Measurements from ENCODE around the gene THADA.
"Not testable (repeated sequence)": the region's sequence is repeated elsewhere in the genome, so short reads cannot be mapped to it uniquely, and the experiment has no call there.

The THADA gene

DNA sequence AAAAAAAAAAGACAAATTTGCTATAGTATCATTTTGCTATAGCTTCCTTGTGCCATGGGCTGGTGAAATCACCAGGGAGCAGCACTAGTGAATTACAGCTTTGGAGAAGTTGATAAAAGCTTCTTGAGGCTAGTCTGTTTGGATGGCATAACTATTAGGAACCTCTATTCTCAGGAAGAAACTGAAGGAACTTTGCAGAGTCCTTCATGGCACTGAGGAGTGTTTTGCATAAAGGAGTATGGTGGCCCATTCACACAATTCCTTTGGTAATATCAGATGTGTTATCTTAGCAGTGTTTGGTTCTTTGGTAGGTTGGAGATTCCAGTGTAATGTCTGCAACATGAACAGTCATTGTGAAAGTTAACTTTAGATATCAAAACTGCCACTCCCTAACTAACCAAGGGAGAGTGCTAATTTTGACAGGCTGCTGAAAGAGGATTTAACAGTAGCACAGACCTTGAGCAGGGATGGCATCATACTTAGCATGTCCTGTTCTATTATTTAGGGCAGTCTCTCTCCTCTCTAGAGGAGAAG lies 292.8 kb downstream of the THADA start:
- DNase-seq (ENCODE audit: low spot score), result peak; percentile 49

DNA sequence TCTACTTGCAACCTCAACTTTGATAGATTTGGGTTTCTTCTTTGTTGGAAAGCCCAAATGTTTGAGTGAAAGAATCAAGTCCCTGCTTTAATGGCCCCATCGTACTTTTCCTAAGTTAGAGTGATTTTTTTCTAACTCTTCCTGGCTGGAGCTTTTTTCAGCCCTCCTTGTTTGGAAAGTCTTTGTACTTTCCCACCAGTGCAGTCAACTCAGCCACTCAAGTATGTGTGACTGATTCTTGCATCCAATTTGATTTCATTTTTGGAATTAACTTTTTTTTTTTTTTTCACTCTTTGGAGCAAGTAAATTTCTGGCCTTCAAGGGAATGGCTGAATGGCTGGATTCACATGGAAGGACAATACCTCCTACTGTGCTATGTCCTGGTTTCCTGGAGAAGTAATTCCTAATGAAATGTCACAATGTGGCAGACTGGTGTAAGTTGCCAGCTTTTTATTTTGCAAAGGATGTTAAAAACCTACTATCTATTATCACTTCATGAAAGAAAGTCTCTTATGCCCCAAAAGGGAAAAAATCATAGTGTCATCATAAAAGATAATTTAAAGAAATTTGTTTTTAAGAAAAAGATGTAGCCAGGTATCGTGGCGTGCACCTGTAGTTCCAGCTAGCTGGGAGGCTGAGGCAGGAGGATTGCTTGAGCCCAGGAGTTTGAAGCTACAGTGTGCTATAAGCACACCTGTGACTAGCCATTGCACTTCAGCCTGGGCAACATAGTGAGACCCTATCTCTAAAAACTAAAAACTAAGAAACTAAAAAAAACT lies 293.5 kb downstream of the THADA start:
- no peak for DNase-seq (ENCODE audit: low spot score)

DNA sequence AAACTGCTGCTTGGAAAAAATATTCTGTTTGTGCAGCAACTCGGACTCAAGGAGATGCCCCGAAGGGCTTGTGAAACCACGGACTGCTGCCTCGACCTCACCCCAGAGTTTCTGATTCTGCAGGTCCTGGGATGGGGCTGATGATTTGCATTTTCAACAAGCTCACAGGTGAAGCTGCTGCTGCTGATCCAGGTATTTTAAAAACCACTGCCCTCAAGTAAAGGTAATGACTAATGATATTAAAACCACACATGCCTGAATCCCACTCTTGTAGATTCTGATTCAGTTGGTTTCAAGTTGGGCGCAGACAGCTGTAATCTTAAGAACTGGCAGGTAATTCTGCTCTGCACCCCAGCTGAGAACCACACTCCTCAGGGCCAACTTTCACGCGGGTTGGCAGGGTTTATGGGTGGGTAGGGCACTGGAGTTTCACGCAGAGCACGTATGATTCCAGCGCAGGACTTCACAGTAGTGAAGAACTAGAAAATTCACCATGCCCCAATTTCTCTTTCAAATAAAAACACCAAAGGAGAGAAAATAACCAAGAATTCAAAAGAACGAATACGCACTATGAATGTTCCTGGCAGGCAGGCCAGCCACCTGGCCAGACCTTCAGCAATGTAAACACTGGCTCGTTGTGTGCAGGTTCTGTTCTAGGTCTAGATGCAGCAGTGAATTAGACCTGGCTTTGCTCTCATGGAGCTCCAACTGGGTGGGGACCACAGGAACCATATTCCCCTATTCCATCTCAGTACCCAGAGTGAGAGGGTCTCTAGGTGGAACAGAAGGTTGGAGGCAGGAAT lies 294.9 kb downstream of the THADA start:
- no peak for DNase-seq (ENCODE audit: low spot score)

DNA sequence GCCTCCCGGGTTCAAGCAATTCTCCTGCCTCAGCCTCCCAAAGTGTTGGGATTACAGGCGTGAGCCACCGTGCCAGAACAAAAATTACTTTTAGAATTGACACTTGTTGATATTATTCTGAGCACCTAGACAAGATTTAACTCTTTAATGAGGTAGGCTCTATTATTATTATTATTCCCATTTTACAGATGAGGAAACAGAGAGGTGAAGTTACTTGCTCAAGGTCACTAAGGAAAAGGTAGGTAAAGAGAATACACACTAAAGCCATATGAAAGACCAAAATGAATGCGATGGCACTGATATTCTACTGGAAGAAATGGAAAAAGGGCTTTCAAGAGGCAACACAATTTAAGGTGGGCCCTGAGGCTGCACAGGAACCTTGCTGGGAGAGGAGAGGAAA lies 295.6 kb downstream of the THADA start:
- DNase-seq (ENCODE audit: low spot score), result no peak

DNA sequence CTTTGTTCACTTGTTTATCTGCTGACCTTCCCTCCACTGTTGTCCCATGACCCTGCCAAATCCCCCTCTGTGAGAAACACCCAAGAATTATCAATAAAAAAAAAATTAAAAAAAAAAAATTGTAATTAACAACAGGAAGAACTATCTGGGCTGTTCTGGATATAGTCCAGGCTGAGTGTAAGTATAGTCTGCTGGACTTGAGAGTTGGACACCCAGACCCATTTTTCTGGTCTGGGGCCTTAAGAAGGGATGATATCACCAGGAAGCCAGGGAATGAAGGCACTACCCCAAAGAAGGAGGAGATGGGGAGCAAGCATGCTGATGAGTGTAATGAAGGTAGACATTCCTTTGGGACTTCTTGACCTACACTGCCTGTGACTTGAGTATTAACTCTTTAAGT lies 297.3 kb downstream of the THADA start:
- DNase-seq (ENCODE audit: low spot score), result no peak

DNA sequence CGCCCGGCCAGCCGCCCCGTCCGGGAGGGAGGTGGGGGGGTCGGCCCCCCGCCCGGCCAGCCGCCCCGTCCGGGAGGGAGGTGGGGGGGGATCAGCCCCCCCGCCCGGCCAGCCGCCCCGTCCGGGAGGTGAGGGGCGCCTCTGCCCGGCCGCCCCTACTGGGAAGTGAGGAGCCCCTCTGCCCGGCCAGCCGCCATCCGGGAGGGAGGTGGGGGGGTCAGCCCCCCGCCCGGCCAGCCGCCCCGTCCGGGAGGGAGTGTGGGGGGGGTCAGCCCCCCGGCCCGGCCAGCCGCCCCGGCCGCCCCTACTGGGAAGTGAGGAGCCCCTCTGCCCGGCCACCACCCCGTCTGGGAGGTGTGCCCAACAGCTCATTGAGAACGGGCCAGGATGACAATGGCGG lies 298.1 kb downstream of the THADA start:
- DNase-seq (ENCODE audit: low spot score), result not testable (repeated sequence)

DNA sequence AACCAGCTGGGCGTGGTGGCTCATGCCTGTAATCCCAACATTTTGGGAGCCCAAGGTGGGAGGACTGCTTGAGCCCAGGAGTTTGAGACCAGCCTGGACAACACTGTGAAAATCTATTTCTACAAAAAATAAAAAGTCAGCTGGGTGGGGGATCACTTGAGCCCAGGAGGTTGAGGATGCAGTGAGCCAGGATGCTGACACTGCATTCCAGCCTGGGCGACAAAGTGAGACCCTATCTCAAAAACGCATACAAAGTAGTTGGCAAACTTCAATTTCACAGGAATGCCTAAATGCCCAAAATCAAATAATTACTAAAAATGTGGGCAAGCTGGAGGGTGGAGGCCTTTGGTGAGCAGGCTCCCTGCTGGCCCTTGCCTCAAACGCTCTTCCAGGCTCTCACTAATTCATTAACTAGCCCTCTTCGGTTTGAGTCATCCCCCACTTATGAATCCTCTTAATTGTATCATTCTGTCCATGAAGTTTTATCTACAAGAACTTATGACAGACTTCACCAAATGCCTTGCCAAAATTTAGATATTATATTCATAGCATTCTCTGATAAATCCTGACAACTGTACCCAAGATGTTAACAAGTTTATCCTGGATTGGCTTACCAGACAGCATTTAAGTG lies 300.8 kb downstream of the THADA start:
- DNase-seq (ENCODE audit: low spot score), result no peak

DNA sequence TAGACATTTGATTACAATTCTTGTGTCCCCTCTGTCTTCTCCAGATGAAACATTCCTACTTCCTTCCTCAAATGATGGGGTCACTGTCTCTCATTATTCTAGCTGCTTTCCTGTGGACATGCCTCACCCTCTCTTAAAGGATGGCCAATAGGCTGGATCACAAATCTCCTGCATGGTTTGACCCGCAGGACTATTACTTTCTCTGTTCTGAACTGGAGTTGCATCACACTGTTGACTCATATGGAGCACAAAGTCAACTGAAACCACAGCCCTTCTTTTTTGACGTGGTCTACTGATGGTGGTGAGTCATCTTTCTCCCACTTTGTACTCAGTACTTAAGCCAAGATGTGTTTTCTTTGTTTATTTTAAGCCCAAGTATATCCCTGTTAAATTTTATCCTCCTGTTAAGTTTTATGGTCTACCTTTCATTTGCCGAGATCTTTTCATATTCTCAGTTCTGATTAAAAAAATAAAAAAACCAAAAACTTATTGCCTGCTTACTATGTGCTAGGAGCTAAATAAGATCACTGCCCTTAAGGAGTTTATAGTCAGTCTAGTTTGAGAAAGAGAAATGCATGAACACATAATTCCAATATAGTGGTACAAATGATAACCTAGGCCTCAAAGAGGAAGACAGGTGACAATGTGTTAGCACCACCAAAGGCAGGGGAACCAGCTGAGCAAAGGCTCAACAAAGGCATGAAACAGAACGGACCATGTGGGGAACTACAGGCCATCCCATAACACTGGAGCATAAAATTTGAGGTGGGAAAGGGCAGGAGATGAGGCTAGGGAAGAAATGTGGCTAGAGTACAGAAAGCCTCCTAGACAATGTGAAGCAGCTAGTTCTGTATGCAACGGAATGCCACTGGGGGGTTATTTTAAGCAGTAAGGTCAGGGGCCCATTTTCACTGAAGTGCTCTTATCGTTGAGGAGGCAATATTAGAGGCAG lies 301.8 kb downstream of the THADA start:
- peak; percentile 92 for DNase-seq (ENCODE audit: low spot score)

DNA sequence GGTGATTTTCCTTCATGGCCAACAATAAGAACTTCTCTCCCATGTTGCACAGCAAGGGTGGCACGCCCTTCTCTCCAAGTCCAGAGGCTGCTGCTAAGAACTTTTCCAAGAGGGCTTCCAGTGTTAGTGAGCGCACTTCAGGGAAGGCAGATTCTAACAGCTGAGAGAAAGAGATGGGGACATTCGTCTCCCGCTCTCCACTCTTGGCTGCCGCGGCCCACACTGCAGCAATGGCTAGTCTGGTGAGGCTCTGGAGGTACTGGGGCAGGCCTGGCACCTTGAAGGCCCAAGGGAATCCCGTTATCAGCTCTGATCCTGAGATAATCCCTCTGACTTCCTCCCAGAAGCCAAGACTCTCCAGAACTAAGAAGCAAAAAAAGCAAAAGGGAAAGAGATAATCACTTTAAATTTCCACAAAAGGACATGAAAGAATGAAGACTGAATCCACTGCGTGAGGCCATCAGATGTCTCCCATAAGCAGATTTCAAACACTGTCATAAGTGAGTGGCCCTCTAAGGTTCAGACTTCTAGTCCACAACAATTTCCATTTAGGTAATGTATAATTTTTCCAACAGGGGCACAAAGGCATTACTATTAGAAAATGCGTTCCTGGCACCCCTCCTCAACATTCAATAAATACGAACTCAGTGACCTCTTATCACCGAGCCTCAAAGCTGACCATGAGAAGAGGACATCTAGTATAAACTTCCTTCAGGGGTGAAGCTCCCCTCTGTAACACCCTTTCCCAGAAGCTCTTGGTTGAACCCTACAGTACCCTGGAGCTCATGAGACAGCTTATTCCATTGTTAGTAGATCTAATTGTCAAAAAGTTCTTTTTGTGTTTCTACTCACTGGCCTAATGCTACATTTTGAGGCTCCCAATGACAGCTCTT lies 302.7 kb downstream of the THADA start:
- DNase-seq (ENCODE audit: low spot score), result no peak

DNA sequence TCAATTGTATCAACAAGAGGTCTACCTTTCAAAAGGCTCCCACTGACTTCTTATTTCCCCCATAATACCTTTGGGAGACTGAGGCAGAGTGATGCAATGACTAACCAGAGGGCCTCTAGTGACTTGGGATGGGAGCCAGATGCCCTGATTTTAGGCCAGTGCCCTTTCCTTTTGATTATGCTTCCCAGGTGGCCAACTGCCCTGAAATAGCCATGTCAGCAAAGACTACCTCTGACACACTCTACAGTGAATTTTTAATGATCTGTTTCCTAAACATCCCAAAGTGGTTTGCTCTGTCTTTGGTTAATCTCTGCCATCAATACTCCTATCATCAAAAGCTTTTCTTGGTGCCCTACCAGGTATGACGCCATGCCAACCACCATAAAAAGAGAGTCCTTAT lies 303.5 kb downstream of the THADA start:
- no peak for DNase-seq (ENCODE audit: low spot score)

DNA sequence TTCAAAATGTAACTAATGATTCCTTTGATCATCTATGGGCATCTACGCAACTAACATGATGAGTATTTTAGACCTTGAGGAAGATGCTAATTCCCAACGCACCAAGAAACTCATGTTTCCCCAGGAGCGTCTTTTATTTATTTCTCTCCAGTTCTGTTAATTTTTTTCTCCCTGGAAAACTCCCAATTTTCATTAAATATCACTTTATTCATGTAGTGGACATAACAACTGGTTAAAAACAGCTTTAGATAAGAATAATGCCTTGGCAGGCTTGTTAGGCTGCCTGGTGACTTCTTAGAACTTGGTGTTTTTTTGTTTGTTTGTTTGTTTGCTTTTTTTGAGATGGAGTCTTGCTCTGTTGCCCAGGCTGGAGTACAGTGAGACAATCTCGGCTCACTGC lies 306.5 kb downstream of the THADA start:
- no peak for DNase-seq (ENCODE audit: low spot score)

DNA sequence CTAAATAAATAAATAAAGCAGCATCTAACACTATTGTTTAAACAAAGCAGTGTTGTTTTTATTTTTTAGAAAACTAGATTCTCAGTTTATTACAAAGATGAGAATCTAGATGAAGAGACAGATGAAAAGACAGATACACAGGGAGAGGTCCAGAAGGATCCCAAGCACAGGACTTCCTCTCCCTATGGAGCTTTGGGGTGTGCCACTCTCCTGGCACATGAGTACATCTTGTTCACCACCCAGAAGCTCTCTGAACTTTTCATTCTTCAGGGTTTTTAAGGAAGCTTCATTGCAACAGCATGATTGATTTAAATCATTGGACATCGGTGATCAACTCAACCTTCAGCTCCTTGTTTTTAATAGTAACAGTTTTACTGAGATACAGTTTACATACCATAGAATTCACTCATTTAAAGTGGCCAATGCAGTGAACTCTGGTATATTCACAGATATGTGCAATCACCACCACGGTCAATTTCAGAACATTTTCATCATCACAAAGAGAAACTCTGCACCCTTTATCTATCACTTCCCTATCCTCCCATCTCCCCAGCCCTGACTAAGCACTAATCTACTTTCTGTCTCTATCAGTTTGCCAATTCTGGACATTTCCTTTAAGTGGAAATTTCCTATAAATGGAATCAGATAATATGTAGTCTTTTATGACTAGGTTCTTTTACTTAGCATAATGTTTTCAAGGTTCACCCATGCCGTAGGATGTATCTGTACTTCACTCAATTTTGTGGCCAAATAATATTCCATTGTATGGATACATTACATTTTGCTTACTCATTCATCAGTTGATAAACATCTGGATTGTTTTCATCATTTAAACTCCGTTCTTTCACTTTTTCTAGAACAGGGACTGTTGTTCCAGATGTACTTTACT lies 307.2 kb downstream of the THADA start:
- no peak for DNase-seq (ENCODE audit: low spot score)

DNA sequence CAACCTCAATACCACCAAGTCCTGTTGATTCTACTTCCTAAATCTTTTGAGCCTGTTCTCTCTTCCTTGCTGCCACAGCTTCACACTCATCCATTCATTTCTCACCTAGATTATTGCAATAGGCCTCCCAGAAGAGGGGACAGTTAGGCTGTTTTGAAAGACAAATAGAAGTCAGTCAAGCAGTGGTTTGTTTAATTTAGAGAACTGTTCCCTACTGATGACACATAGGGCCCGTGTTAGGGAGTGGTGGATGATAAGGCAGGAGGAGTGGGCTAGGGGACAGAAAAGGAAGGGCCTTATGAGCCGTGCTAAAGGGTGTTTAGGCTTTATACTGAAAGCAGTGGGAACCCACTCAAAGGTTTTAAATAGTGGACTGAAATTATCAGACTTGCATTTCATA lies 309.9 kb downstream of the THADA start:
- DNase-seq (ENCODE audit: low spot score), result no peak

DNA sequence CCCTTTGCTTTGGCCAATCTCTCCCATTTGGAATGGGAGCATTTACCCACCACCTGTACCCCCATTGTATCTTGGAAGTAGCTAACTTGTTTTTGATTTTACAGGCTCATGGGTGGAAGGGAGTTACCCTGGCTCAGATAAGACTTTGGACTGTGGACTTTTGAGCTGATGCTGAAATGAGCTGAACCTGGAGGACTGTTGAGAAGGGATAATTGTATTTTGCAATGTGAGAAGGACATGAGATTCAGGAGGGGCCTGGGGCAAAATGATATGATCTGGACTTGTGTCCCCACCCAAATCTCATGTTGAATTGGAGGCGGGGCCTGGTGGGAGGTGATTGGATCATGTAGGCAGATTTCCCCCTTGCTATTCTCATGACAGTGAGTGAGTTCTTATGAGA lies 310.9 kb downstream of the THADA start:
- DNase-seq (ENCODE audit: low spot score), result no peak

DNA sequence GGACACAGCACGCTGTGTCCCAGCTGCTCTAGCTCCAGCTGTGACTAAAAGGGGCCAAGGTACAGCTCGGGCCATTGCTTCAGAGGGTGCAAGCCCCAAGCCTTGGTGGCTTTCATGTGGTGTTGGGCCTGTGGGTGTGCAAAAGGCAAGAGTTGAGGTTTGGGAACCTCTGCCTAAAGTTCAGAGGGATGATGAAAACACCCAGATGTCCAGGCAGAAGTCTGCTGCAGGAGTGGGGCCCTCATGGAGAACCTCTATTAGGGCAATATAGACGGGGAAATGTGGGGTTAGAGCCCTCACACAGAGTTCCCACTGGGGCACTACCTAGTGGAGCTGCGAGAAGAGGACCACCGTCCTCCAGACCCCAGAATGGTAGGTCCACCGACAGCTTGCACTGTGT lies 311.5 kb downstream of the THADA start:
- not testable (repeated sequence) for DNase-seq (ENCODE audit: low spot score)

DNA sequence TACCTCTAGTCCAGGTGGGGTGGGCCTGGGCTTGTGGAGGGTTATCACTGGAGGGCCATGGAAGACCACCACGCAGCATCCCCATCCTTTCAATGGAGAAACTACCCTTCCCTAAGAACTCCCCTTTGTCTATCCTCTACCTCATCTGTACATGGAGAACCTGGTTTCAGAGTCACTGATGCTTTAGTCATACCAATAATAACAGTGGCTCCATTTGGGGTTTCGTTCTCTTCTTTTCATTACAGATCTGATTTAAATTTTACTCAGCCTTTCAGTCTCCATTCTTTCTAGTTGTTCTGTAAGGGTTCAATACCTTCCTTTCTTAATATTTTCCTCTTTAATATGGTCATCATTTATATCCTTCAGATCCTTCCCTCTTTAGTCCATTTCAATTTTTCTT lies 314.8 kb downstream of the THADA start:
- peak; percentile 47 for DNase-seq (ENCODE audit: low spot score)

DNA sequence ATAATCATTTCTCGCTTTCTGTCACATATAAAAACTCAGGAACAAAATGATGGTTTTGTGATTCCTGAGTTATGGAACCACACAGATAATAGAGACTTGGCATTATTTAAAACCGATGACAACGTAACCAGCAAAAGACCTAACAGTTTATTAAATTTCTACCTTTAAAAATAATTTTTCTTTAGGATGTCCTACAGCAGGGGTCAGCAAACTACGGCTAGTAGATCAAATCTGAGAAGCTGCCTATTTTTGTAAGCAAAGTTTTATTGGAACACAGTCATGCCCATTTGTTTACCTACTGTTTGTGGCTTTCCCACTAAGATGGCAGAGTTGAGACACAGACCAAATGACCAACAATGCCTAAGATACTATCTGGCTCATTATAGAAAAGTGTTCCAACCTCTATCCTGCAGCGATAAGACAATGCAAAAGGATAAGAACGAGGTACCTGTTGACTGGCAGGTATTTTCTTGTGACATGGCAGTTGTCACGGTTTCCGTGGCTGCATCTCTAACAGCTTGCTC lies 316.5 kb downstream of the THADA start:
- no peak for DNase-seq (ENCODE audit: low spot score)

DNA sequence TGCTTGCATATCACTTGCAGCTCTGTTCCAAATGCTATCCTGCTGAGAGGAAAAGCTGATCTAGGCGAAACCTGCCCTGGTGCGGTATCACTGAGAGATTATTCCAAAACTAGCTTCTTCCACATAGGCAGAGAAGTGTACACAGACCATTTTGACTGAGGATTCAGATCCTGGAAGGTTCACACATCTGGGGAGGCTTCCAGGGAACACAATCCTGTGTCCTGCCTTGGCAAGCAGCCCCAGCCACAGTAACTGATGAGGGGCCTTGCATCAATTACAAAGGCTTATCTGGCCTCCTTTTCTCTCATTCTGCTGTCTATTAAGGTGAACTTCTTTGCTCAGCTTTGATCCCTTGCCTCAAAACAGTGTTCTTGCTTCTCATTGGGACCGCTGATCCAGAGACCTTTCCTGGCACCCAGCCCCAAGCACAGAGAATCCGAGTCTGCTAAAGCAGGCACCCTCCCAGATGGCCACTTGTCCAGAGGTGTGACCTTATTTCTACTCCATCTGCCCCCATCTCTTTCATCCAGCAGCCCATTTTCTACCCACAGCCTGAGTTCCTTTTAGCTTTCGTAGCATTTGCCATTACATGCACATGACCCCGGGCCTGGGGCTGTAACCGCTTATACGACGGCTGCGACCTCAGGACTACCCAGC lies 317.1 kb downstream of the THADA start:
- no peak for DNase-seq (ENCODE audit: low spot score)

DNA sequence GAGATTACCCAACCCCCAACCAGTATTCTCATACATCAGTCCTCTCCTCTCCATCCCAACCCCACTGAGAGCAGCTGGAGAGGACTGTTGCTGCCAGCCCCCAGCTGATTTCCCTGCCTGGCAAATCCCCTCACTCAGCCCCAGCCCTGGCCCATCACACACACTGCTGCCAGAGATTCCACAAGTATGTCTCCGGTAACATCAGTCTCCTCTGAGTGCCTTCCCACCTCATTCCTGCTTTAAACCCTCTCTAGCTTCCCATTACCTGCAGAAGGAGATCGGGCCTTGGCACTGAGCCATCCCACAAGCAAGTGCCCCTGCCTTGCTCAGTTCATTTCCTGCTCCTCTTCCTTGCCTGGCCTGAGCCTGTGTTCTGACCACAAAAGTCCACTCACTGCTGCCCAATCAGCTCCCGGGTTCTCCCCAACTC lies 318.9 kb downstream of the THADA start:
- DNase-seq (ENCODE audit: low spot score), result no peak

Data from activated CD4-positive, alpha-beta T cell treated with anti-CD3 and anti-CD28 coated beads, Interleukin-2, Interleukin-4, amounts not matched to agents 100 ng/mL and 50 ng/mL, durations not matched to agents 16 hours and 8 hours (primary cell).